ENCODE results near the gene GON4L. TPM values are rescaled to one million over a fixed set of nuclear protein-coding genes. Genes with fewer than 3 reads are reported as not detected.

GON4L gene
- total RNA-seq, 1 experiment from 2014 or later: 53.4 TPM

- H2BK5ac ChIP-seq (ENCODE audit: insufficient read length, low read length): no peak overlapping the region
- Mint-ChIP-seq H3K4me3 (no peak overlapping the region), H3K27me3 (ENCODE audit: low read depth) (peaks cover 3% of the 10 kb centered on the region; the same call in 1 of the 2 replicates), H3K36me3 (ENCODE audit: insufficient read depth in 1 of 3, low read depth in 3 of 3) (no peaks in the 10 kb centered on the region), H3K4me1 (peaks cover 8% of the 10 kb centered on the region in 2 experiments), H3K9me3 (no peaks in the 10 kb centered on the region), H3K27ac (no peak overlapping the region)
- no peaks in the 10 kb centered on the region for H3K79me1 ChIP-seq (ENCODE audit: insufficient read depth, low read depth, low read length, poor library complexity, severe bottlenecking)
- H3K4ac ChIP-seq (ENCODE audit: low read depth, low read length): no peak overlapping the region
- no peak overlapping the region for H3K27ac ChIP-seq (ENCODE audit: insufficient read length, low read depth, low read length)
- no peaks in the 10 kb centered on the region for H3K23me2 ChIP-seq (ENCODE audit: insufficient read length, low read depth, low read length, poor library complexity, severe bottlenecking)
- no peak overlapping the region for H3T11ph ChIP-seq (ENCODE audit: low read length)
- no peak overlapping the region for H2AFZ ChIP-seq (ENCODE audit: low read length)
- no peak overlapping the region for H3K14ac ChIP-seq (ENCODE audit: insufficient read depth, low read length)
- no peak overlapping the region for H4K5ac ChIP-seq (ENCODE audit: insufficient read length, low read depth, low read length)
- no peak overlapping the region for H3K23ac ChIP-seq (ENCODE audit: insufficient read length, low read depth, low read length)
- H2BK12ac ChIP-seq (ENCODE audit: insufficient read length, low read depth, low read length): no peak overlapping the region
- no peaks in the 10 kb centered on the region for H3K4me1 ChIP-seq (ENCODE audit: insufficient read depth, low read length)
- no peak for TF ChIP-seq CTCF (conservative IDR thresholded peaks at IDR 0.05)
- H3K56ac ChIP-seq (ENCODE audit: insufficient read length, low read depth, low read length): no peak overlapping the region
- no peak overlapping the region for H3K4me2 ChIP-seq (ENCODE audit: insufficient read depth, insufficient read length, low read length)
- H3K9ac ChIP-seq (ENCODE audit: extremely low read depth, insufficient read length, low read length): no peak overlapping the region
- no peaks in the 10 kb centered on the region for H3K79me2 ChIP-seq (ENCODE audit: insufficient read depth, low read length)
- no peak overlapping the region for H2BK120ac ChIP-seq (ENCODE audit: low read depth, low read length, poor library complexity, severe bottlenecking)
- no peaks in the 10 kb centered on the region for H3K27me3 ChIP-seq (ENCODE audit: insufficient read depth, low read length)
- no peak overlapping the region for H3K18ac ChIP-seq (ENCODE audit: insufficient read length, low read depth, low read length)
- H3K9me3 ChIP-seq (ENCODE audit: control insufficient read depth, low read depth, low read length): no peaks in the 10 kb centered on the region
- no peak overlapping the region for H4K8ac ChIP-seq (replicated peaks; ENCODE audit: insufficient read length, low read depth, low read length)
- no peak overlapping the region for H2BK15ac ChIP-seq (ENCODE audit: low read depth, low read length)
- H4K20me1 ChIP-seq (ENCODE audit: control insufficient read depth, insufficient read depth, insufficient read length): no peaks in the 10 kb centered on the region
- no peak overlapping the region for H4K91ac ChIP-seq (ENCODE audit: insufficient read length, low read depth, low read length)
- no peak overlapping the region for H2AK5ac ChIP-seq (ENCODE audit: insufficient read length, low read length)
- no peak for DNase-seq
- no peak overlapping the region for H2BK20ac ChIP-seq (ENCODE audit: low read depth, low read length, poor library complexity, severe bottlenecking)
Measured at GRCh38 chr1:155882235-155882634, 25.2 kb upstream of the GON4L start.
